HG03432 (cell line): ENCODE results near the gene RPS6KB1.
"Not testable (repeated sequence)": the region's sequence is repeated elsewhere in the genome, so short reads cannot be mapped to it uniquely, and the experiment has no call there.

Experiments used
- ATAC-seq: cut with Tn5 transposase; IDR thresholded peaks from one replicate; pipeline ENCODE4 v1.9.1; 2021; ENCODE audit warnings: mild to moderate bottlenecking, moderate library complexity; ENCODE audit not compliant: unreplicated experiment

RPS6KB1 gene

DNA sequence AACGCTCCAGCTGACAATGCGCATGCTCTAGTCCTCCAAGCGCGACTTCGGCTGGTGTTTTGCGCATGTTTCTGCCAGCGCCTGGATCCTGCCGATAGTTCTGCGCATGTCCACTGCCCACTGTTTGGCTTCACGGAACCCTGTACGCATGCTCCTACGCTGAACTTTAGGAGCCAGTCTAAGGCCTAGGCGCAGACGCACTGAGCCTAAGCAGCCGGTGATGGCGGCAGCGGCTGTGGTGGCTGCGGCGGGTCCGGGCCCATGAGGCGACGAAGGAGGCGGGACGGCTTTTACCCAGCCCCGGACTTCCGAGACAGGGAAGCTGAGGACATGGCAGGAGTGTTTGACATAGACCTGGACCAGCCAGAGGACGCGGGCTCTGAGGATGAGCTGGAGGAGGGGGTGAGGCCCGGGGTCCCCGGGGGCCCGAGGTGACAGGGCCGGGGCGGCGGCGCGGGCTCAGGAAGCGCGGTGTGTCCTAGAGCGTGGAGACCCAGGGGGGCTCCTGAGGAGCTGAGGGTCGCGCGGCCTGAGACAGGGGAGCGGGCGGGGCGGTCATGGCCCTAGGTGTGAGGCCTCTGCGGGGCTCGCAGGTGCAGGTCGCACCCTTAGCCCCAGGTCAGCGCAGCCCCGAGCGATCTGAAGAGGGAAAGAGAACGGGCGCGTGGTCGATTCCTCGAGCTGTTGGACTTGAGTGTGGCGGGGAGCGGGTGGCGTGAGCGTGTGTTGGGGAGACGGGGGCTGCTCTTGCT, at the start of gene RPS6KB1, which contains the start of gene TUBD1:
Gene RPS6KB1, plus strand, starts transcription at position 198 of the 752 bp plus-strand sequence. Its CDS starts 64 bp downstream, at position 262.
Gene TUBD1, minus strand, starts transcription at position 20 of the 752 bp plus-strand sequence. CDS start 1,941 bp downstream, outside the sequence.
- ATAC-seq: peak; percentile 91

DNA sequence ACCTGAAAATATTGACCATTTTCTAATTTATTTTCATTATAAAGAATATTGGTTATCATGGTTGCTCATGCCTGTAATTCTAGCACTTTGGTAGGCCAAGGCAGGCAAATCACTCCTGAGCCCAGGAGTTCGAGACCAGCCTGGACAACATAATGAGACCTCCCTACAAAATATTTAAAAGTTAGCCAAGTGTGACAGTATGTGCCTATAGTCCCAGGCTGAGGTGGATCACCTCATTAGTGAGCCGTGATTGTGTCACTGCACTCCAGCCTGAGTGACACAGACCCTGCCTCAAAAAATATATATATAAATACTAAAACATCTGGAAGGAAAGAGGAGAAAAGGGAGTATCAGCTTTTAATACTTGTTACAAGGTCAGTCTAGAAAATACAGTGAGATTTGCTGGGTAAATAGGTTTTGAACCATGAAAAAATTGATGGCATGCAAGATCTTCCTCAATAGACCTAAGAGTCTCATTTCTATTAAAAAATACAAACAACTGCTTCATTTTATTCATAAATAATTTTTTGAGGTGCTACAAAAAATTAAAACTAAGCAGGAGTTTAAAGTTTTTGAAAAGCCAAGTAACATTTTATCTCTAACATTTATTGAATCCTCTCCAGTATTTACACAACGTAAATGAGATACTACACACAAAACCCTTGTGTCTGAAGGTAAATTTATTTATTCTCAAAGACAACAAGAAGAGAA, 47.9 kb upstream of the RPS6KB1 start:
- no peak for ATAC-seq

DNA sequence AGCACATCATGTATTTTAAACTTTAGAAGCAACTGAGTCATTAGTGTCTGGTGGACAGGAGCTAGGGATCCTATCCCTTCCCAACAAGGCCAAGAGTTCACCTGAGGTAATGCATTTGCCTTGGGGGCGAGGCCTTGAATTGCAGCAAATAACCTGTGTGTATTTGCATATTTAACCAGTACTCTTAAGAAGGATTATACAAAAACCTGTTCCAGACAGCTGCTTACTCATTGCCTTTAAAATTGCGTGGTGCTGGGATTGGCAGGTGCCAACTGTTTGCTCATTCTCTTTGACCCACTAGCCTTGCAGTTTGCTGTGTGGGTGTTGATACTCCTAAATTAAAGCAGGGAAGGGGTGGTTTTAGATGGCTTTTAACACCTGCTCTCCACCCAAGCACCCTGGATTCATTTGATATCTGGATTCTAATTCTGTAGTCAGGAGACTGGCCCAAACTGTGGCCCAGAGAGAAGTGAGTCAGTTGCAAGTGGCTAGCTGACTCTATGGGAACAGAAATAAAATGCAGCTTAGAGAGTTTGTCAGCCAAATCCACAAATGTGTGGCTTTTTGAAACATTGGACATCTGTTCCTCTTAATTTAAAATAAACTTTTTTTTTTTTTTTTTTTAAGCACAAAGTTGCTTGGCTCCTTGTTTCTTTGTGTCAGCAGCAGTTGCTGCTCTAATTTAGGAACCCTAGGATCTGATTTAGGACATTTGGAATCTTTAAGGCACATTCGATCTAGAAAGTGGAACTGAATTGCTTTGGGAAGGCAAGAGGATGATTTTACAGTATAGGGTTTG, 47.1 kb upstream of the RPS6KB1 start:
- no peak for ATAC-seq

DNA sequence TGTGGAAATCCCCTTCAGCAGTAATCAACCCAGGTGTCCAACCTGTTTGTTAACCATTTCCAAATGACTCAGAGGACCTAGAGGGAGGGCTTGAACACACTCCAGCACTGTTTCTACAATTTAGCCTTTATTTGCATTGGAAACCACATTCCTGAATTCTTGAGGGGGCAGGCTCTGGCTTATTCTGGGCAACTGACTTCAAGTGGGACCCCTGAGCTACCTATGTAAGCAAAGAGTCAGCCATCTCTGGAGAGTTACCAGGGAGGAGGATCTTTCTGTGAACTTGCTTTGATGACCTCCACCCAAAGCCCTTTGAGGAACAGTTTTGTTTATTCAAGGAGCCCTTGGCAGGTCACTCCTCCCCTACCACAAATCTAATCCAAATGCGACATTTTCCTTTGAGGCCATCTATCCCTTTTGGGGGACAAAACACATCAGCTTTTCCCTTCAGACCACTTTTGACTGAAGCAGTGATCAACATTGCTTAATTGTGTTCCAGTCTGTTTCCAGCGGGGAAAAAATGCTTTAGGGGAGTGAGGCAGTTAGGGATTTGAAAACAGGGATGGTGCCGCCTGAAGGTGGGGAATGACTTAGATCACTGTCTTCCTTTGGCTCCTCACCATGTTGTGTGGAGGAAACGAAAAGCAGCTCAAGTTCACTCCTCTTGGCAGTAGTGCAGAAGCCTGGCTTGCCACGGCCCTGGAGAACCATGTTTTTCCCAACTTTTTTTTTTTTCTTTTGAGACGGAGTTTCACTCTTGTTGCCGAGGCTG, 46.3 kb upstream of the RPS6KB1 start:
- ATAC-seq: peak; percentile 52

DNA sequence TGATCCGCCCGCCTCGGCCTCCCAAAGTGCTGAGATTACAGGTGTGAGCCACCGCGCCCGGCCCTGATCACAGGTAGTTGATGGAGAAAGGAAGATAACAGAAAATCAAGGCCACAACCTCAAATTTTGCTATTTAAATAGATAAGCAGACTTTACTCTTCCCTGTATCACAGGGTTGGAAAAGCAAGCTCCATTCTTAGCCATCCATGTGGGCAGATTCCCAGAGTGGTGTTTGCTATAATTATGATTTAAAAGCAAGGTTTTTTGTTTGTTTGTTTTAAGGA, 44.6 kb upstream of the RPS6KB1 start:
- ATAC-seq: no peak

DNA sequence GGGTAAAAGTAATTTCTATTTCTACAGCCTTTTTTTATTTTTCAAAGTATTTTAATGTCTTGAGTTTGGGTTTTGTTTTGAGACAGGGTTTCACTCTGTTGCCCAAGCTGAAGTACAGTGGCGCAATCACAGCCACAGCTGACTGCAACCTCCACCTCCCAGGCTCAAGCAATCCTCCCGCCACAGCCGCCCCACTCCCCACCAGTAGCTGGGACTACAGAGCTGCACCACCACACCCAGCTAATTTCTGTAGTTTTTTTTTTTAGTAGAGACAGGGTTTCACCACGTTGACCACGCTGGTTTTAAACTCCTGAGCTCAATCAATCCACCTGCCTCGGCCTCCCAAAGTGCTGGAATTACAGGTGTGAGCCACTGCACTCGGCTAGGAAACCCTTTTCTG, 44.1 kb upstream of the RPS6KB1 start:
- ATAC-seq: peak; percentile 51

DNA sequence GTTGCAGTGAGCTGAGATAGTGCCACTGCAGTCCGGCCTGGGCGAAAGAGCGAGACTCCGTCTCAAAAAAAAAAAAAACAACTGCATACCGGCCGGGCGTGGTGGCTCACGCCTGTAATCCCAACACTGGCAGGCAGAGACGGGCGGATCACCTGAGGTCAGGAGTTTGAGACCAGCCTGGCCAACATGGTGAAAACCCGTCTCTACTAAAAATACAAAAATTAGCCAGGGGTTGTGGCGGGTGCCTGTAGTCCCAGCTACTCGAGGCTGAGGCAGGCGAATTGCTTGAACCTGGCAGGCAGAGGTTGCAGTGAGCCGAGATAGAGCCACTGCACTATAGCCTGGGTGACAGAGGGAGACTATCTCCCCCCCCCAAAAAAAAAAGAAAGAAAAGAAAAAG, 42.6 kb upstream of the RPS6KB1 start:
- not testable (repeated sequence) for ATAC-seq

DNA sequence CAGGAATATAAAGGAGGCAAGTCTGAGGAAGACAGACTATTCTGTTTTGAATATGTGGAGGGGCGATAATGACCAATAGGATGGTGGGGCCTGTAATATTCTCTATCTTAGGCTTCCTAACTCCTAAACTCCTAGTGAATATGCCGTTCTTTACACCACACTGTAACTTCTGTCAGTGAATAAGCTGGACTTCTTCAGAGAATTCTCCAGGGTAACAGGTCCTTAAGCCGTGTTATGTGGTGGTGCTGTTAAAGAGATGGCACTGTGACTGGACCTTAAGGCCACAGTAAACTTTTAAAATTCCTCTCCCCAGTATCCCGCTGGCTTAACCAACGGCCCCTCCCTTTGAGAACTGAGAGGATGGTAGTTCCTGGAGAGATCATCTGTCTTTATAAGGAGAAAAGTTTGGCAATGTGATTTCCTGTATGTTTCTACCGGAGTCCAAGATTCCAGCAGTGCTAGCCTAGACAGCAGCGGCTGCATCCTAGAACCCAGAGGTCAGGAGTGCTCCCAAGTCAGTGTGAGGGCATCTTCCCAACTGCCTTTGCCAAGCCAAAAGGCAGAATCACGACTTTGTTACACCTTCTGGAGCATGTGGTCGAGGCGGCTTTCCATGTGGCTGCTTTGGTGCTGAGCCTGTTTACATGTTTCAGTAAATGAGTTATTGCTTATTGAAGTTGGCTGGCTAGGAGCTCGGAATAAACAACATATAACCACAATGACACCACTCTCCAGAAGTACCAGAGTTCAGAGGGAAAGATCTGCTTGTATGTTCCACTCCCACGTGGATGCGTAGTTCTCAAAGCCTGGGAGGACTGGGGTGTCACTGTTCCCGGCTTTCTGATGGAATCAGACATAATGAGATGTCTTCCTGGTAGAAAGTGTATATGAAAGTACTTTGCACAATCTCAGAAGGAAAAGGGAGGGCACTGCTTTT, 41.2 kb upstream of the RPS6KB1 start:
- ATAC-seq: no peak

DNA sequence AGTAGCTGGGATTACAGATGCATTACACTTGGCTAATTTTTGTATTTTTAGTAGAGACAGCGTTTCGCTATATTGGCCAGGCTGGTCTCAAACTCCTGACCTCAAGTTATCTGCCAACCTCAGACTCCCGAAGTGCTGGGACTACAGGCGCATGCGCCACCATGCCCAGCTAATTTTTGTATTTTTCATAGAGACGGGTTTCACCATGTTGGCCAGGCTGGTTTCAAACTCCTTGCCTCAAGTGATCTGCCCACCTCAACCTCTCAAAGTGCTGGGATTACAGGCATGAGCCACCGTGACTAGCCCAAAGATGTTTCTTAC, 40.1 kb upstream of the RPS6KB1 start:
- ATAC-seq: not testable (repeated sequence)

DNA sequence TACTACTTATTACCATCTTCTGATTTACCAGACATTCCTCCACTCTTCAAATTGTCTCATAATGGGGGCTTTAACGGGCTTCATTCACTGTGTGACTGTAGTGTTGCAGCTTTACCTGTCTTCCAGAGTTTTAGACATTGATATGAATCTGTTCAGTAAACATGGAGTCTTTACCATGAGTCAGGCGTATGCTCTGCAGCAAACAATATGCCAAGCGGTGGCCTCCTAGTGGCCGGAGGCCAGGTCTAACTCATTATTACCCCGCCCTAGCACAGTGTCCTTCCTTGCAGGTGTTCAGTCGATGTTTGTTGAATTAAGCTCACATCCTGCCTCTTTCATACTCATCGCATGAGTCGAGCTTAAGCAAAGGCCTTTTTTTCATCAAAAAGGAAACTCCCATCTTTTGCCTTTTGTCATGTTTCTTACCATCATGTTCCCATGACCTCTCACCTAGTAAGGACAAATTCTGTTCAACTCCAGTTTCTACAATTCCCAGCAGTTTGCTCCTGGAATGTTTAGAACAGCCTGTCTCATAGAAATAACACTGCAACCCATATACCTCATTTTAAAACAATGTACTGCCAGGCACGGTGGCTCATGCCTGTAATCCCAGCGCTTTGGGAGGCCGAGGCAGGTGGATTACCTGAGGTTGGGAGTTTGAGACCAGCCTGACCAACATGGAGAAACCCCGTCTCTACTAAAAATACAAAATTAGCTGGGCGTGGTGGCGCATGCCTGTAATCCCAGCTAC, 39.6 kb upstream of the RPS6KB1 start:
- no peak for ATAC-seq

DNA sequence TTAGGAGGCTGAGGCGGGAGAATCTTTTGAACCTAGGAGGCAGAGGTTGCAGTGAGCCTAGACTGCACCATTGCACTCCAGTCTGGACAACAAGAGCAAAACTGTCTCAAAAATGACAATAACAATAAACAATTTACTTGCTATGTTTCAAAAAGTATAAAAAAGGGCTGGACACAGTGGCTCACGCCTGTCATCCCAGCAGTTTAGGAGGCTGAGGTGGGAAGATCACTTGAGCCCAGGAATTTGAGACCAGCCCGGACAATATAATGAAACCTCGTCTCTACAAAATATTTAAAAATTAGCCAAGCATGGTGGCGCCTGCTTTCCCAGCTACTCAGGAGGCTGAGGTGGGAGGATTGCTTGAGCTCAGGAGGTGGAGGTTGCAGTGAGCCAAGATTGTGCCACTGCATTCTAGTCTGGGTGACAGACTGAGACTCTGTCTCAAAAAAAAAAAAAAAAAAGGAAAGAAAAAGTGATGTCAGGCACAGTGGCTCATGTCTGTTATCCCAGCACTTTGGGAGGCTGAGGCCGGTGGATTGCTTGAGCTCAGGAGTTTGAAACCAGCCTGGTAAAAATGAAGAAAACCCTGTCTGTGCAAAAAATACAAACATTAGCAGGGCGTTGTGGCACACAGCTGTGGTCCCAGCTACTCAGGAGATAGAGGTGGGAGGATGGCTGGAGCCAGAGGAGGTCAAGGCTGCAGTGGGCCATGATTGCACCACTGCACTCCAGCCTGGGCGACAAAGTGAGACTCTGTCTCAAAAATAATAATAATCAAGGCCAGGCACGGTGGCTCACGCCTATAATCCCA, 38.8 kb upstream of the RPS6KB1 start:
- not testable (repeated sequence) for ATAC-seq

DNA sequence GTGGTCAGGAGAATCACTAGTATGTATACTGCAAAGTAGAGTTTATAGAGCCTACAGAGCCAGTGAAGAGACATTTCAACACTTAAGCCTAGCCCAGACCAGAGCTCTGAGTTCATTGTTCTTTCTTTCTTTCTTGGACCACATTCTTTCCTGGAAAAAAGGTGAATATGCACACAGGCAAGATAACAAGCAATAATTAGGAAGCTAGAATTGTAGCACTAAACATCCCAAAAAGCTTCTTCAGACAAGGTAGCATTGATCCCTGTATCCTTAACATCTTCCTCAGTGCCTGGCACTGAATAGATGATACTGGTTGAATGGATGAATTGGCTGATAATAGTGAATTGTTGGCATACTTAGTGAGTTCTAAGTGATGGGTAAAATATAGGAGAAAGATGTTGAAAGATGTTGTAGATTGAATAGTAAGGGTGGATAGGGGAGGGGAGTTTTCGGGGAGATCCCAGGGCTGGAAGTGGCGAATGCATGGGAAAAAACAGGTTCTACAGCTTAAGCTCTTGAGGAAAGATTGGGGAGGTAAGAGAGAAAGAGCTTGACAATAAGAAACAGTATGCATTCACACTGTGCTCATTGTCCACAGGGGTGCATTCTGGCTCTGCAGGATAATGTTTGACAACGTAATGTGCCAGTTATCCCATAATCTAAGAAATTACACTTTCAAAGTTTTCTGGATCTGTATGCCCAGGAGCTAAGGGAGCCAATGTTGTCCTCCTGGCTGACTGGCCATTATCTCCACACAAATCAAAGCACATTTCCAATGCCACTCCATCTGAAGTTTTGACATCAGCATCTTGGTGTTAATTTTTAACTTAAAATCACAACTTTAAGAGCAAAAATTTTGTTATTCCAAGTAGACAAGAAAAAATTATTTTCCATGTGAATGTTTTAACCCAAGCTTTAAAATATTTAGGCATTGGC, 35.8 kb upstream of the RPS6KB1 start:
- no peak for ATAC-seq

DNA sequence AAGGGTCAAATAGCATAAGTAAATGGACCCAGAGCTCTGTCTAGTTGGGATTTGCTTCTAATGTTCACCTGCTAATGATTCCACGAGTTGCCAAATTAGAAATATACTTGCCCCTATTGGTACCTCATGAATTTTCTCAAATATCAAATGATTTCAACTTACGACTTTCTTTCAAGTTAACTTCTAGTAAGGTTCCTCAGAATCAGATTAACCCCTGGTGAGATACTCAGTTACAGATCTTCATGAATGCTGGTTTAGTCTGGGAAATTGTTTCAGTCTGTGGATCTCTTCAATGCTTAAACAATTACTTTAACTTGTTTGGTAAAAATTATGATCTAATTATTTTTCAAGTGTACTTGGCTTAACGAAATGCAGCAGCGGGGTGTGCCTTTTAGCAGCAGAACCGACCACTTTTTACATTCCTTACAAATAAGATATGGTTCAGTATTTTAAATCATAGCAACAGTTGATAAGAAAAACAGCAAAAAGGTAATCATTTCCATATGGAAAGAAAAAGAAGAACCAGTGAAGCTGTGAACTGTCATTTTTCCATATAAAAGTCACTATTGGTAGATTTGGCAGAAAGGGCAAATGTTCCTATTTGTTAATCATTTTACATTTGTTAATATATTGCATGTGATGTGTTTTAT, 34.6 kb upstream of the RPS6KB1 start:
- no peak for ATAC-seq

DNA sequence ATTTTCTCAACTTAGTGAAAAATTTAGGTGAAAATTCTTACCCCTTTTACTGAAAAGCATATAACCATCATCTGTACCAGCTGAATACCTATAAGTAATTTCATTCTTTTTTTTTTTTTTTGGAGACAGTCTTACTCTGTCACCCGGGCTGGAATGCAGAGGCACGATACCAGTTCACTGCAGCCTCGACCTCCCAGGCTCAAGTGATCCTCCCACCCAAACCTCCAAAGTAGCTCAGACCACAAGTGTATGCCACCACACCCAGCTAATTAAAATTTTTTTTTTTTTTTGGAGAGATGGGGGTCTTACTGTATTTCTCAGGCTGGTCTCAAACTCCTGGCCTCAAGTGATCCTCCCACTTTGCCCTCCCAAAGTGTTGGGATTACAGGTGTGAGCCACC, 34.0 kb upstream of the RPS6KB1 start:
- ATAC-seq: no peak

DNA sequence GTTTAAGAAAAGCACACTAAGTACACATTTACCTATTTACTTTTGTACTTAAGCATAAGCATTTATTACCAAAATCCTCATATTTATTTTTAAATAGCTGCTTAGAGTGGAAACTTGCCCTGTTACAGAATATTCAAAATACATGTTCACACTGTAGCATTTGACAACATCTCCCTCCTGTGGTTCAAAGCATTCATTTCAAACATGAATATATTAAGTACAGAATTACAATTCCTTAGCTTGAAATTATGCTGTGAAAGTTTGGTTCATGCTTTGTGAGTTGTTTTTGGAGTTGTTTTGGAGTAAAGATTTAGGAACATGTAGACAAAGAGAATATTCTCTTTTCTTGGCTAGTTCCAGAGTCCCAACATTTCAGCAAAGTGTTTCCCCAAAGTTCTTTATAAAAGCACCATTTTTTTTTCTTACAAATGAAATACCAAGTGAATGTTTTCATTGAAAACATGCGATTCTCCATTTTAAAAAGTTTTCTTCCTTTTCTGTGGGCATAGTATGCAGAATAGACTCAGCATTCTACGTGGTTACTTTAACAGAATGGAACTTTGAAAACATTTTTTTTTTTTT, 33.4 kb upstream of the RPS6KB1 start:
- no peak for ATAC-seq

DNA sequence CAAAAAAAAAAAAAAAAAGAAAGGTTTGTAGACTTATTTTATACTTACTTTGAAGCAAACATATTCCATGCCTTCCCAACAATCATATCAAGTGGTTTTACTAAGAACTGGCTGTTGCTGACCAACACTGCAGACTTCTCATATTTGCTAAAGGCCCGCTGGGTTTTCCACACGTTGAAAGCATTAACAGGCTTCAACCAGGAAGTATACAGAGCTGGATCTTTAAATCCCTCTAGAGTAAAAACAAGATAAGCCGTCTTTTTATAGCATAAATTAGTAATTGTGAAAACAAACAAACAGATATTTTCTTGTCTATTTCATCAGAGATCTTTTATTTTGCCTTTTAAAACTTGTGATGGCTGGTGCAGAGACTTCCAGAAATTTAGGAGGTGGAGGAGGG, 29.3 kb upstream of the RPS6KB1 start:
- ATAC-seq: no peak

DNA sequence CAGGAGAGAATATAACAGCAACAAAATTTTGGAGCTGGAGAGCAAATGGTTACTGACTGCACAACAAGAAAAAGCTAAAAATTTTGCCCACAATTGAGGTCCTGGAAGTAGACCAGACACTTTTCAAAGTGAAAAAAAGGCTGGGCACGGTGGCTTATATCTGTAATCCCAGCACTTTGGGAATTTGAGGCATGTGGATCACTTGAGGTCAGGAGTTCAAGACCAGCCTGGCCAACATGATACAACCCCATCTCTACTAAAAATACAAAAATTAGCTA, 23.0 kb upstream of the RPS6KB1 start:
- ATAC-seq: no peak
